BE2C (cell line): ENCODE data around the gene ORAI2.
A peak's percentile ranks its signal among the peaks of the same experiment; 100 is the strongest.

ENCODE experiments used
- DNase-seq: peaks from one replicate; pipeline ENCODE4 v3.0.0-alpha.2; 2020
- H3K27me3 ChIP-seq: fragments of 250-450 bp; sonication (Bioruptor Pico); 2 replicates; pipeline ENCODE4 v1.5.1; 2020; ENCODE audit warnings: mild to moderate bottlenecking
- H3K36me3 ChIP-seq: fragments of 250-450 bp; sonication (Bioruptor Pico); 2 replicates; pipeline ENCODE4 v1.5.1; 2020; ENCODE audit warnings: mild to moderate bottlenecking
- H3K4me1 ChIP-seq: fragments of 250-450 bp; sonication (Bioruptor Pico); 2 replicates; pipeline ENCODE4 v1.5.1; 2020
- H3K4me3 ChIP-seq: 2 replicates; pipeline ENCODE4 v1.5.1; 2011; ENCODE audit warnings: low read depth, low read length
- H3K9me3 ChIP-seq: fragments of 250-450 bp; sonication (Bioruptor Pico); 2 replicates; pipeline ENCODE4 v1.5.1; 2020
- TF ChIP-seq, protein P1 (sequence below): IDR thresholded peaks from 2 replicates; pipeline ENCODE4 v1.5.1; 2012; ENCODE audit warnings: mild to moderate bottlenecking, low read depth, low read length

Gene ORAI2

DNA sequence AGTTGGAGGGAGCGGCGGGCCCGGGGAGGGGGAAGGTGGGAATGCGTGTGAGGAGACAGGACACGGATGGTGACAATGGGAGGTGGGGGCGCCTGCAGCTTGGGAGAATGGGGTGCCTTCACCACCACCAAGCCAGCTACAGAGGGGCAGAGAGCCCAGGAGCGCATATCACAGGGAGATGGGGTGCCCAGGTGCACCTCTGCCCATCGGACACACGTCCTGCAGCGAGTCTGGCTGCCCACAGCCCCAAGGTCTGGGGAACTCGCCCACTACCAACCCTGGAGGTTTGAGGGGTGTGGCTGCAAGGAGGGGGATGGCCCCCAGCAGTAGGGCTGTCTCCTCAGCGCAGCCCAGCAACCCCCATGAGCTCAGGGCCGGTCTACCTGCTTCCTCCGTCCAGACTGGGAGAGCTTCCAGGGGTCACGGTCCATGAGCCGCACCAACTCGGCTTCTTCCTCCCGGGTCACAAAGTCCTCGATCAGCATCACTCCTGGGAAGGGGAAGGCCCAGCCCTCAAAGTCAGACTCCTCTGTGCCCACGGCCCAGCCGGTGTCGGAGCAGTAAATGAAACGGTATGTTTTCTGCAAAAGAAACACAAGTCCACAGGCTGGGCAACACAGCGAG lies 26.0 kb downstream of the ORAI2 start:
- Histone ChIP-seq H3K4me3 (no peak overlapping the region), H3K4me1 (no peaks in the 10 kb centered on the region), H3K9me3 (no peaks in the 10 kb centered on the region), H3K27me3 (no peaks in the 10 kb centered on the region), H3K36me3 (peaks cover 47% of the 10 kb centered on the region)
- TF ChIP-seq, protein P1, sequence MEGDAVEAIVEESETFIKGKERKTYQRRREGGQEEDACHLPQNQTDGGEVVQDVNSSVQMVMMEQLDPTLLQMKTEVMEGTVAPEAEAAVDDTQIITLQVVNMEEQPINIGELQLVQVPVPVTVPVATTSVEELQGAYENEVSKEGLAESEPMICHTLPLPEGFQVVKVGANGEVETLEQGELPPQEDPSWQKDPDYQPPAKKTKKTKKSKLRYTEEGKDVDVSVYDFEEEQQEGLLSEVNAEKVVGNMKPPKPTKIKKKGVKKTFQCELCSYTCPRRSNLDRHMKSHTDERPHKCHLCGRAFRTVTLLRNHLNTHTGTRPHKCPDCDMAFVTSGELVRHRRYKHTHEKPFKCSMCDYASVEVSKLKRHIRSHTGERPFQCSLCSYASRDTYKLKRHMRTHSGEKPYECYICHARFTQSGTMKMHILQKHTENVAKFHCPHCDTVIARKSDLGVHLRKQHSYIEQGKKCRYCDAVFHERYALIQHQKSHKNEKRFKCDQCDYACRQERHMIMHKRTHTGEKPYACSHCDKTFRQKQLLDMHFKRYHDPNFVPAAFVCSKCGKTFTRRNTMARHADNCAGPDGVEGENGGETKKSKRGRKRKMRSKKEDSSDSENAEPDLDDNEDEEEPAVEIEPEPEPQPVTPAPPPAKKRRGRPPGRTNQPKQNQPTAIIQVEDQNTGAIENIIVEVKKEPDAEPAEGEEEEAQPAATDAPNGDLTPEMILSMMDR: no peak
- DNase-seq: no peak

DNA sequence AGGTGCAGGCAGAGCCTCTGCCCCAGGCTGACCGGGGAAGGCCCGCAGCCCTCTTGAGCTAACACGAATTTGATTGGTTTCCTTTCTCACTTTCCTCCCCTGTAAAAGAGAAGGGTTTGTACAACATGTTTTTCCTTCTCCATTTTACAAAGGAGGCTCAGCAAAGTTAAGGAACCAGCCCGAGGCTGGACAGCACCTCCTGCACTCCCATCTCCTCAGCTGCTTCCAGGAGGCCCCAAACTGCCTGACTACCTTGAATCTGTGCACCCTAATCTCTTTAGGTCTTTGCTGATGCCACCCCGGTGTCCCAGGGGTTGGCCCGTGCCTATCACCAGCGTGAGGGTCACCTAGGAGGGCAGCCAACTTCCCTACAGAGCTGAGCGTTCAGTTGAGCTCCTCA lies 27.1 kb downstream of the ORAI2 start:
- Histone ChIP-seq H3K4me1 (no peaks in the 10 kb centered on the region), H3K36me3 (peaks cover 45% of the 10 kb centered on the region), H3K4me3 (no peak overlapping the region), H3K27me3 (no peaks in the 10 kb centered on the region), H3K9me3 (no peaks in the 10 kb centered on the region)
- TF ChIP-seq, protein P1: no peak
- DNase-seq: no peak

DNA sequence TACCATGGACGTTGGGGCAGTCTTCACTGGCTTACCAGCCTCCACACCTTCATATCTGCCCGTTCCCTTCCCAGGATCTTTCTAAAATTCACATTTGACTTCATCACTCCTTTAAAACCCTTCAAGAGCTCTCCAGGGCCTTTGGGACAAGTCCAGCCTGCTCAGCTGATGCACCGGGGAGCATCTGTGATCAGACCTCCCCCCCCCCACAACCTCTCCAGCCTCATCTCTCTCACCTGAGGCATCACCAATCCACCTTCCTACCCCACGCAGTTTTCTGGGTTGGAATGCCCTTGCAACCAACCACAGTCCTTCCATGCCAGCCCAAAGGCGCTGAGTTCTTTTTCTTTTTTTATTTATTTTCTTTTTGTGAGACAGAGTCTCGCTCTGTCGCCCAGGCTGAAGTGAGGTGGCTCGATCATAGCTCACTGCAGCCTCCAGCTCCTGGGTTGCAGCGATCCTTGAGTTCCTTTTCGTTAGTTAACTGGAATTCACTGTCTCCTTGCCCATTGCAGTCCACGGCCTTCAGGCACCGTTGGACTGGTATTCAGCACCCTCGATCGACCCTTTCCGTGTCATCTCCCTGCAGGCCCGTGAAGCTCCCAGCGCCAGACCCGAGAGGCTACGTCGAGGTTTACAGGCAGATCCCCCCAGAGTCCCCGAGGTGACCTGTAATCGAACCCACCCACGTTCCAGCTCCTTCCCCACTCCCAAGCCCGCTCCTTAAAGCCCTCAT lies 30.6 kb downstream of the ORAI2 start:
- Histone ChIP-seq H3K4me3 (peak overlapping the region; percentile 100), H3K9me3 (no peaks in the 10 kb centered on the region), H3K4me1 (peaks cover 8% of the 10 kb centered on the region), H3K27me3 (no peaks in the 10 kb centered on the region), H3K36me3 (peaks cover 18% of the 10 kb centered on the region)
- TF ChIP-seq, protein P1: no peak
- DNase-seq: no peak

DNA sequence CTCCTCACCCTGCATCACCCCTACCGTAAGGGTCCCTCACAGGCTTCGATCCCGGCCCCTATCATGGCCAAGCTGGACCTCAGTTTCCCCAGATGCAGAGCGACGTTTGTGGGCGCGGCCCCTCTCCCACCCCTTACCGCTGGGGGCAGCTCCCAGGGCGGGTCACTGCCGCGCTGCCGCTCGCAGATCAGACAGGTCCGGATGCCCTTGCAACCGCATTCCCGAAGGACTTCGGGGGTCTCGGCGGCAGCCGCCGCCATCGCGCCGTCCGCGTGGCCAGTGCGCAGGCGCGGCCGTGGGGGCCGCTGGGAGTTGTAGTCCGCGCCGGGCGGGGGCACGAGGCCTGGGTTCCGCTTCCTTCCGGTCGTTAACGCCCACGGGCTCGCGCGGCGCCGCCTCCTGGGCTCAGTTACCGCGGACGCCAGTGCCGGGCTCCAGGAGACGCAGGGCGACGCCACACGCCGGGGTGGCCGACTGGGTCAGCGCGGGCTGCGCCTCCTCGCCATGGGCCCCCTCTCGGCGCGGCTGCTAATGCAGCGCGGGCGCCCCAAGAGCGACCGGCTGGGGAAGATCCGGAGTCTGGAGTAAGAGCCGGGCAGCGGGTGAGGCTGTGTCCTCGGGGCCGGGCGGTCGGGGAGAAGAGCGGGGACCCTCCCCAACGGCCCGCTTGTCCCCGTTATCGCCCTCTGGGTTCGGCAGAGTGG lies 31.4 kb downstream of the ORAI2 start, which contains the start of the genes ALKBH4 and LRWD1:
ALKBH4 (minus strand) TSS at position 287 of the 704 bp plus-strand sequence; CDS start at position 260, 27 bp downstream.
LRWD1 (plus strand) TSS at position 408 of the 704 bp plus-strand sequence; CDS start at position 505, 97 bp downstream.
- peak within 1 kb of the TSS; percentile 100 for H3K4me3 ChIP-seq
- H3K4me1 ChIP-seq: peaks cover 10% of the 10 kb centered on the region
- DNase-seq: peak; percentile 97
- H3K9me3 ChIP-seq: no peaks in the 10 kb centered on the region
- H3K27me3 ChIP-seq: no peaks in the 10 kb centered on the region
- TF ChIP-seq, protein P1: no peak
- H3K36me3 ChIP-seq: peaks cover 15% of the 10 kb centered on the region

DNA sequence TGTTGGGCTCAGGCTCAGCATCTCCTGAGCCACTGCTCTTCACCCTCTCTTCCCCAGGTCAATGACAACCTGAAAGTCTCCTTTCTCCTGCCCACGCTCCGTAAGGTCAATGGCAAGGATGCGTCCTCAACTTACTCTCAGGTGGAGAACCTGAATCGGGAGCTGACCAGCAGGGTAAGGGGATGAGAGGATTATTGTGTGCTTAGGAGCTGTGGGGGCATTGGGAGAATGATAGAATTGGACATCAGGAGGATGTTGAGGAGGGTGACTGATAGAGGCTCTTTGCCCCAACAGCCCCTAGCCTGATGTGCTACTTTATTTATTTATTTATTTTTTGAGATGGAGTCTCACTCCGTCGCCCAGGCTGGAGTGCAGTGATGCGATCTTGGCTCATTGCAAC lies 32.7 kb downstream of the ORAI2 start:
- TF ChIP-seq, protein P1: no peak
- Histone ChIP-seq H3K36me3 (peaks cover 21% of the 10 kb centered on the region), H3K9me3 (no peaks in the 10 kb centered on the region), H3K27me3 (no peaks in the 10 kb centered on the region), H3K4me3 (peak overlapping the region; percentile 100), H3K4me1 (peaks cover 10% of the 10 kb centered on the region)
- DNase-seq: no peak
